IMR-90 (cell line): ENCODE results near the gene CACNA2D3. TPM values are rescaled to one million over a fixed set of nuclear protein-coding genes. Genes with fewer than 3 reads are reported as not detected.

Experiments used
- ATAC-seq: fragments of 200-7000 bp; cut with Tn5 transposase; 2 replicates; pipeline ENCODE4 v1.9.1; 2020; ENCODE audit warnings: low read depth, mild to moderate bottlenecking, moderate library complexity
- BruUV-seq: library from RNA; stranded (reverse); fragments of 400-500 nt; replicated peaks from 2 replicates; lab custom pipeline; 2021; lab: Mats Ljungman, UMichigan
- CTCF ChIA-PET: fragments of 300-600 bp; formaldehyde crosslinking; extraction: SDS; loops from one replicate; lab custom pipeline; 2021; ENCODE audit warnings: antibody characterized with exemption; lab: Yijun Ruan, JAX
- POLR2A ChIA-PET: fragments of 300-600 bp; sonication (Branson Sonifier 250); formaldehyde crosslinking; loops from one replicate; lab custom pipeline; 2022; ENCODE audit warnings: antibody characterized with exemption; ENCODE audit not compliant: unreplicated experiment; lab: Charles Lee
- DNase-seq: peaks from one replicate; pipeline ENCODE4 v3.0.0; 2013
- H2AFZ ChIP-seq: replicated peaks from 2 replicates; pipeline ENCODE3; 2013; ENCODE audit warnings: low read length, mild to moderate bottlenecking; ENCODE audit not compliant: poor library complexity
- H2AK5ac ChIP-seq: 2 replicates; pipeline ENCODE4 v1.6.1; 2013; ENCODE audit warnings: low read depth, low read length, inconsistent platforms
- H2AK9ac ChIP-seq: replicated peaks from 2 replicates; pipeline ENCODE3; 2013; ENCODE audit warnings: mild to moderate bottlenecking, low read depth, low read length, moderate library complexity; ENCODE audit not compliant: poor library complexity
- H2BK120ac ChIP-seq: 2 replicates; pipeline ENCODE4 v1.6.1; 2013; ENCODE audit warnings: low read depth, low read length, inconsistent platforms
- H2BK15ac ChIP-seq: 3 replicates; pipeline ENCODE4 v1.6.1; 2013; ENCODE audit warnings: low read depth, low read length, inconsistent platforms
- H2BK20ac ChIP-seq: 2 replicates; pipeline ENCODE4 v1.6.1; 2013; ENCODE audit warnings: low read depth, mild to moderate bottlenecking, inconsistent platforms, low read length, moderate library complexity
- H2BK5ac ChIP-seq: 2 replicates; pipeline ENCODE4 v1.6.1; 2013; ENCODE audit warnings: mild to moderate bottlenecking, low read depth, low read length, inconsistent platforms; ENCODE audit not compliant: poor library complexity, severe bottlenecking
- H3K14ac ChIP-seq: replicated peaks from 2 replicates; pipeline ENCODE4 v1.6.1; 2013; ENCODE audit warnings: low read depth, low read length, inconsistent platforms
- H3K18ac ChIP-seq: 2 replicates; pipeline ENCODE4 v1.6.1; 2013; ENCODE audit warnings: low read depth, low read length, control low read depth
- H3K23ac ChIP-seq: 2 replicates; pipeline ENCODE4 v1.6.1; 2013; ENCODE audit warnings: low read depth, low read length, inconsistent platforms
- H3K27ac ChIP-seq: 2 replicates; pipeline ENCODE4 v1.5.1; 2013; ENCODE audit warnings: mild to moderate bottlenecking, control low read depth, low read length; ENCODE audit not compliant: insufficient read depth
- H3K27me3 ChIP-seq: 2 replicates; pipeline ENCODE4 v1.6.1; 2013; ENCODE audit warnings: low read length; ENCODE audit not compliant: control insufficient read depth, insufficient read depth
- H3K36me3 ChIP-seq: 2 replicates; pipeline ENCODE4 v1.6.1; 2013; ENCODE audit warnings: low read length, mixed read lengths; ENCODE audit not compliant: control insufficient read depth, insufficient read depth
- H3K4ac ChIP-seq: 2 replicates; pipeline ENCODE4 v1.6.1; 2013; ENCODE audit warnings: low read depth, low read length, inconsistent platforms
- H3K4me1 ChIP-seq: 2 replicates; pipeline ENCODE4 v1.6.1; 2013; ENCODE audit warnings: low read length, mixed read lengths; ENCODE audit not compliant: control insufficient read depth, insufficient read depth
- H3K4me2 ChIP-seq: 2 replicates; pipeline ENCODE4 v1.6.1; 2013; ENCODE audit warnings: low read depth, mild to moderate bottlenecking, control low read depth, low read length, moderate library complexity
- H3K4me3 ChIP-seq: 2 replicates; pipeline ENCODE4 v1.5.1; 2013; ENCODE audit warnings: low read depth, mild to moderate bottlenecking, control low read depth, low read length, moderate library complexity; ENCODE audit not compliant: insufficient read depth
- H3K56ac ChIP-seq: 2 replicates; pipeline ENCODE4 v1.6.1; 2013; ENCODE audit warnings: low read length, inconsistent platforms; ENCODE audit not compliant: insufficient read depth; ENCODE audit errors: extremely low read depth
- H3K79me1 ChIP-seq, 2 experiments: 2 replicates each; pipeline ENCODE4 v1.6.1; 2013; ENCODE audit warnings: low read length in 2 of 2, inconsistent platforms in 1 of 2, low read depth in 1 of 2
- H3K9ac ChIP-seq: 2 replicates; pipeline ENCODE4 v1.6.1; 2013; ENCODE audit warnings: low read depth, low read length, control low read depth
- H3K9me1 ChIP-seq: 2 replicates; pipeline ENCODE4 v1.6.1; 2013; ENCODE audit warnings: low read length, inconsistent platforms; ENCODE audit not compliant: insufficient read depth
- H3K9me3 ChIP-seq: 2 replicates; pipeline ENCODE4 v1.6.1; 2013; ENCODE audit warnings: low read length; ENCODE audit not compliant: control insufficient read depth, insufficient read depth
- H4K20me1 ChIP-seq: 2 replicates; pipeline ENCODE4 v1.6.1; 2013; ENCODE audit warnings: low read length, inconsistent platforms; ENCODE audit not compliant: insufficient read depth
- H4K5ac ChIP-seq: 2 replicates; pipeline ENCODE4 v1.6.1; 2013; ENCODE audit warnings: mild to moderate bottlenecking, low read depth, low read length, control low read depth
- H4K8ac ChIP-seq, 2 experiments: 2 replicates each; pipeline ENCODE4 v1.6.1; 2013; ENCODE audit warnings: low read depth in 2 of 2, low read length in 2 of 2, control low read depth in 1 of 2, inconsistent platforms in 1 of 2
- H4K91ac ChIP-seq: 2 replicates; pipeline ENCODE4 v1.6.1; 2013; ENCODE audit warnings: low read depth, low read length, inconsistent platforms; ENCODE audit not compliant: insufficient read depth
- BHLHE40 ChIP-seq: fragments of 150-350 bp; IDR thresholded peaks from 2 replicates; pipeline ENCODE4 v1.6.1; 2016; ENCODE audit warnings: mild to moderate bottlenecking, low read depth, low read length
- CHD1 ChIP-seq: IDR thresholded peaks from 2 replicates; pipeline ENCODE4 v1.6.1; 2012; ENCODE audit warnings: low read depth, low read length, improper control_type of control experiment
- FOS ChIP-seq: fragments of 150-350 bp; IDR thresholded peaks from 2 replicates; pipeline ENCODE4 v1.6.1; 2016; ENCODE audit warnings: low read depth, low read length
- MAFK ChIP-seq: IDR thresholded peaks from 2 replicates; pipeline ENCODE4 v1.6.1; 2012; ENCODE audit warnings: low read depth, low read length, improper control_type of control experiment
- MAZ ChIP-seq: IDR thresholded peaks from 2 replicates; pipeline ENCODE4 v1.6.1; 2012; ENCODE audit warnings: low read depth, mild to moderate bottlenecking, low read length, improper control_type of control experiment, moderate library complexity, borderline replicate concordance
- POLR2A ChIP-seq: IDR thresholded peaks from 2 replicates; pipeline ENCODE4 v1.6.1; 2012; ENCODE audit warnings: mild to moderate bottlenecking, low read depth, low read length
- RCOR1 ChIP-seq: IDR thresholded peaks from 2 replicates; pipeline ENCODE4 v1.6.1; 2012; ENCODE audit warnings: mild to moderate bottlenecking, low read length, improper control_type of control experiment; ENCODE audit not compliant: insufficient replicate concordance
- RFX5 ChIP-seq: IDR thresholded peaks from 2 replicates; pipeline ENCODE4 v1.8.0; 2012; ENCODE audit warnings: low read depth, mild to moderate bottlenecking, low read length, moderate library complexity
- USF2 ChIP-seq: fragments of 150-350 bp; IDR thresholded peaks from 2 replicates; pipeline ENCODE4 v1.6.1; 2017; ENCODE audit warnings: mild to moderate bottlenecking, antibody characterized with exemption, low read length, low read depth
- WGBS, 2 experiments: methylation state at CpG; one replicate each; pipeline versions ENCODE4 v1.1.5 to v1.1.7; 2013; ENCODE audit warnings: missing lambda C conversion rate in 2 of 2; ENCODE audit not compliant: insufficient read length in 1 of 2; ENCODE audit errors: extremely low coverage in 2 of 2; 5-methylcytosine and 5-hydroxymethylcytosine counted together
- dilution Hi-C: fragments of 300-500 bp; cut with HindIII; formaldehyde crosslinking; loops from one replicate; pipeline ENCODE4 v1.14.3; 2018; ENCODE audit warnings: low sequenced_read_pairs; ENCODE audit not compliant: unreplicated experiment
- in situ Hi-C: fragments of 300-500 bp; cut with MboI; formaldehyde crosslinking; loops from 3 replicates; pipeline ENCODE4 v1.14.3; 2019; ENCODE audit warnings: low sequenced_read_pairs, inconsistent platforms, mixed read lengths
- intact Hi-C: fragments of 100-400 bp; cut with micrococcal nuclease; formaldehyde crosslinking; loops from 2 replicates; pipeline ENCODE4 v1.10.0; 2022
- polyA plus RNA-seq, 3 experiments: library from polyadenylated mRNA; depleted of rRNA; stranded (reverse); fragments of >200 nt; gene quantifications; 2 replicates each; pipeline ENCODE4 v1.2.3, GENCODE V29; 2012; ENCODE audit warnings: low replicate concordance in 1 of 3
- total RNA-seq: library from RNA; depleted of rRNA; stranded (reverse); fragments of >200 nt; gene quantifications from 2 replicates; pipeline ENCODE4 v1.2.3, GENCODE V29; 2012
- TF ChIP-seq, protein P1 (sequence below): conservative IDR thresholded peaks from 2 replicates; pipeline ENCODE4 v1.5.1; 2012; ENCODE audit warnings: mild to moderate bottlenecking, low read depth, low read length, improper control_type of control experiment

Gene CACNA2D3
- total and polyA plus RNA-seq, 2 of the 4 experiments (the other 2 are of a cell fraction), result 0.36 to 0.41 TPM

DNA sequence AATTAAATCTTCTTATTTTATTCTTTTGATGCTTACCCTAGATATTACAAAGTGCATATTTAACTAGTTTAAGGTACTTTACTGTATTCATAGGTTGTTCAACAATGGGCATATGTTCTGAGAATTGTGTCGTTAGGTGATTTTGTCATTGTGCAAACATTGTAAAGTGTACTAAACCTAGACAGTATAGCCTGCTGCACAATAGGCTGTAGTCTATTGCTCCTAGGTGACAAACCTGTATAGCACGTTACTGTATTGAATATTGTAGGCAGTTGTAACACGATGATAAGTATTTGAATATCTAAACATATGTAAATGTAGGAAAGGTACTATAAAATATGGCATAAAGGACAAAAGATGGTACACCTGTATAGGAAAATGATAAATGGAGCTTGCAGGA is 100.7 kb downstream of the CACNA2D3 start:
- 67% methylated on average over 1 of the region's 3 CpGs; no CpG with 5 or more reads in 1 of the 2 experiments for WGBS, 2 experiments
- H3K9me3 ChIP-seq, result peaks cover 6% of the 10 kb centered on the region
- no peaks in the 10 kb centered on the region for H3K27me3 ChIP-seq
- H3K79me1 ChIP-seq, result no peaks in the 10 kb centered on the region
- no peak overlapping the region for H3K56ac ChIP-seq
- BruUV-seq, result no TSS peak
- dilution Hi-C loops, result no loop called here
- ChIA-PET CTCF (no interaction called here), POLR2A (no interaction called here)
- no peaks in the 10 kb centered on the region for H3K36me3 ChIP-seq
- no peak for ATAC-seq
- no peaks in the 10 kb centered on the region for H3K9me1 ChIP-seq
- H4K5ac ChIP-seq, result no peak overlapping the region
- H3K18ac ChIP-seq, result no peak overlapping the region
- H2BK120ac ChIP-seq, result no peak overlapping the region
- no peak overlapping the region for H3K14ac ChIP-seq
- H3K4me3 ChIP-seq, result no peak overlapping the region
- H3K27ac ChIP-seq, result no peak overlapping the region
- no peak overlapping the region for H2BK15ac ChIP-seq
- no peak overlapping the region for H3K9ac ChIP-seq
- no peak overlapping the region for H2AFZ ChIP-seq
- H3K4ac ChIP-seq, result no peak overlapping the region
- no peak overlapping the region for H2AK5ac ChIP-seq
- no peak overlapping the region for H2BK20ac ChIP-seq
- H2BK5ac ChIP-seq, result no peak overlapping the region
- H3K4me2 ChIP-seq, result no peak overlapping the region
- TF ChIP-seq BHLHE40, result no peak
- no peak for TF ChIP-seq RFX5
- TF ChIP-seq USF2, result no peak
- no peak for TF ChIP-seq CHD1
- TF ChIP-seq, protein P1, sequence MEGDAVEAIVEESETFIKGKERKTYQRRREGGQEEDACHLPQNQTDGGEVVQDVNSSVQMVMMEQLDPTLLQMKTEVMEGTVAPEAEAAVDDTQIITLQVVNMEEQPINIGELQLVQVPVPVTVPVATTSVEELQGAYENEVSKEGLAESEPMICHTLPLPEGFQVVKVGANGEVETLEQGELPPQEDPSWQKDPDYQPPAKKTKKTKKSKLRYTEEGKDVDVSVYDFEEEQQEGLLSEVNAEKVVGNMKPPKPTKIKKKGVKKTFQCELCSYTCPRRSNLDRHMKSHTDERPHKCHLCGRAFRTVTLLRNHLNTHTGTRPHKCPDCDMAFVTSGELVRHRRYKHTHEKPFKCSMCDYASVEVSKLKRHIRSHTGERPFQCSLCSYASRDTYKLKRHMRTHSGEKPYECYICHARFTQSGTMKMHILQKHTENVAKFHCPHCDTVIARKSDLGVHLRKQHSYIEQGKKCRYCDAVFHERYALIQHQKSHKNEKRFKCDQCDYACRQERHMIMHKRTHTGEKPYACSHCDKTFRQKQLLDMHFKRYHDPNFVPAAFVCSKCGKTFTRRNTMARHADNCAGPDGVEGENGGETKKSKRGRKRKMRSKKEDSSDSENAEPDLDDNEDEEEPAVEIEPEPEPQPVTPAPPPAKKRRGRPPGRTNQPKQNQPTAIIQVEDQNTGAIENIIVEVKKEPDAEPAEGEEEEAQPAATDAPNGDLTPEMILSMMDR, result no peak
- no peak for TF ChIP-seq MAFK
- no peak for TF ChIP-seq RCOR1
- TF ChIP-seq MAZ, result no peak
- TF ChIP-seq POLR2A, result no peak
- TF ChIP-seq FOS, result no peak
- no peak overlapping the region for H2AK9ac ChIP-seq
- intact Hi-C loops, result no loop called here
- no peak overlapping the region for H3K23ac ChIP-seq
- H4K8ac ChIP-seq, result no peak overlapping the region
- no peak overlapping the region for H4K91ac ChIP-seq
- in situ Hi-C loops, result no loop called here
- no peaks in the 10 kb centered on the region for H3K4me1 ChIP-seq
- H4K20me1 ChIP-seq, result no peaks in the 10 kb centered on the region
- no peak for DNase-seq
